Measurements from ENCODE around the gene ZC3H6.

DNA sequence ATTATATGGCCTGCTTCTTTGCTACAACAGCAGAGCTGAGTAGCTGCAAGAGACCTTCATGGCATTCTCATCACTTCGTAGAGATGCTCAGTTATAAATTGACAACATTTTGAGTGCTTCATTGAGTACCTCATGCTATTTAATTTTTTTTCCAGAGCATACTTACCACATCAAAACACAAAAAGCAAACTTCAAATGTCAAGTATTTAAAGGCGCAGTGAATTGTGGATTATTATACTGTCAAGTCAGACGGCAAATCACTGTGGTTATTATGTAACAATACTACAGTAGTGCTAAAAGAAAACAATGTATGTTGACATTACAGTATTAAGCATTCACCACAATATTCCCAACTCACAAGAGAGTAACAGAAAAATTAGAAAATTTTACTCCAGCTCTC, 33.0 kb upstream of the ZC3H6 start:
- TF ChIP-seq, protein P1, sequence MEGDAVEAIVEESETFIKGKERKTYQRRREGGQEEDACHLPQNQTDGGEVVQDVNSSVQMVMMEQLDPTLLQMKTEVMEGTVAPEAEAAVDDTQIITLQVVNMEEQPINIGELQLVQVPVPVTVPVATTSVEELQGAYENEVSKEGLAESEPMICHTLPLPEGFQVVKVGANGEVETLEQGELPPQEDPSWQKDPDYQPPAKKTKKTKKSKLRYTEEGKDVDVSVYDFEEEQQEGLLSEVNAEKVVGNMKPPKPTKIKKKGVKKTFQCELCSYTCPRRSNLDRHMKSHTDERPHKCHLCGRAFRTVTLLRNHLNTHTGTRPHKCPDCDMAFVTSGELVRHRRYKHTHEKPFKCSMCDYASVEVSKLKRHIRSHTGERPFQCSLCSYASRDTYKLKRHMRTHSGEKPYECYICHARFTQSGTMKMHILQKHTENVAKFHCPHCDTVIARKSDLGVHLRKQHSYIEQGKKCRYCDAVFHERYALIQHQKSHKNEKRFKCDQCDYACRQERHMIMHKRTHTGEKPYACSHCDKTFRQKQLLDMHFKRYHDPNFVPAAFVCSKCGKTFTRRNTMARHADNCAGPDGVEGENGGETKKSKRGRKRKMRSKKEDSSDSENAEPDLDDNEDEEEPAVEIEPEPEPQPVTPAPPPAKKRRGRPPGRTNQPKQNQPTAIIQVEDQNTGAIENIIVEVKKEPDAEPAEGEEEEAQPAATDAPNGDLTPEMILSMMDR (IDR thresholded peaks at IDR 0.05) = no peak
- no peak for TF ChIP-seq POLR2A (IDR thresholded peaks at IDR 0.05)

Measured in body of pancreas (tissue), 4 donors.